Spleen (tissue), 7 donors: ENCODE results near the gene STEAP3.

ENCODE experiments used
- CTCF ChIP-seq, 11 experiments: fragments of 200-600 bp in 7 of 11; fragments of 450-650 bp in 4 of 11; sonication (generic) in 4 of 11; IDR thresholded peaks in 8 of 11; conservative IDR thresholded peaks in 3 of 11; 1 replicate in 7 of 11; 2 replicates in 4 of 11; pipeline versions ENCODE4 v1.4.0 to v1.8.0; 2016 to 2021; ENCODE audit warnings: antibody characterized with exemption in 11 of 11, inconsistent platforms in 4 of 11, mild to moderate bottlenecking in 1 of 11
- POLR2A ChIP-seq, 3 donors: fragments of 450-650 bp; IDR thresholded peaks; one replicate each; pipeline ENCODE4 v1.5.1; 2017; ENCODE audit warnings: antibody characterized with exemption in 3 of 3, mild to moderate bottlenecking in 1 of 3
- POLR2AphosphoS5 ChIP-seq, 3 donors: sonication (generic); formaldehyde crosslinking; IDR thresholded peaks; one replicate each; pipeline ENCODE4 v1.5.1; 2017; ENCODE audit warnings: antibody characterized with exemption in 3 of 3
- donor health status: DM: no; HTN: no; CAD: no; lungs with moderate emphysema.
- donor health status: DM: no; HTN: no; CAD: no.
- donor health status: DM: no; HTN: no; CAD: no.

- TF ChIP-seq POLR2AphosphoS5 (IDR thresholded peaks at IDR 0.05) (no peak), CTCF (IDR thresholded peaks at IDR 0.05 in 8 of 11, conservative IDR thresholded peaks at IDR 0.05 in 3 of 11) (no peak), POLR2A (IDR thresholded peaks at IDR 0.05) (no peak)
Observed at GRCh38 chr2:119216994-119217393, 6.6 kb upstream of the STEAP3 start.
